ENCODE results near the gene ENPP6.
"Not testable (repeated sequence)": the region's sequence is repeated elsewhere in the genome, so short reads cannot be mapped to it uniquely, and the experiment has no call there.

ENPP6 gene

DNA sequence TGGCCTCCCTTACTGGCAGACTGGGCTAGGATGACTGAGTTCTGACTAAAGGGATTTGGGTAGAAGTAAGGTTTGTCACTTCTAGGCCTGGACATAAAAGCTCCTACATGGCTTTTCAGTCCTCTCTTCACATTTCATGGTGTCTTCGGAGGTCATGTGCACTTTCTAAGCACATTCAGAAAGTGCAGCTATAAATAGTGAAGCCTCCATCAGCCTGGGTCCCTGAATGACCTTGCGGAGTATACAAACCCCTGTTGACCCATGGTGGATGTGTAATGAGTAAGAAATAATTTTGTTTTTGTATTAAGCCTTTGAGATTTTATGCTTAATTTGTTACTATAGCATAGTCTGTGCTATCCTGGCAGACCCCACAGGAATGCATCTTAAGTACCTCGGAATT, 158.6 kb downstream of the ENPP6 start:
- no peak for DNase-seq (ENCODE audit: low read depth)

DNA sequence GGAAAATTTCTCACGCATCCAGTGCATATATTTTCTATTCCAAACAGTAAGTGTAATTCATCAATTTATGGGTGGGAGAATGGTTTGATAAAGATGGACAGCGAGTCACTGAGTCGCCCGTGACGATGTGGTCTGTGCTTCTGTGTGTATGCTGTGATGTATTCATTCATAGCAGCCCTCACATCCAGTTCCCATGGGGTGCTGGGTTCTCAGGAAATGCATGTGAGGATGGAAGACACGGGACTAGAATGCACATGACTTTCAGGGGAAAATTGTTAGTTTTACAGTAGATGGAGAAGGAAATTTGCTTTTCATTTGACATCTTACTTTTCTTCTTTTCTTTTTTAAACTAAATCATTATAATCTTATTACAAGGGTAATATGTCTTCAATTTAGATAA, 159.6 kb downstream of the ENPP6 start:
- no peak for DNase-seq (ENCODE audit: low read depth)

DNA sequence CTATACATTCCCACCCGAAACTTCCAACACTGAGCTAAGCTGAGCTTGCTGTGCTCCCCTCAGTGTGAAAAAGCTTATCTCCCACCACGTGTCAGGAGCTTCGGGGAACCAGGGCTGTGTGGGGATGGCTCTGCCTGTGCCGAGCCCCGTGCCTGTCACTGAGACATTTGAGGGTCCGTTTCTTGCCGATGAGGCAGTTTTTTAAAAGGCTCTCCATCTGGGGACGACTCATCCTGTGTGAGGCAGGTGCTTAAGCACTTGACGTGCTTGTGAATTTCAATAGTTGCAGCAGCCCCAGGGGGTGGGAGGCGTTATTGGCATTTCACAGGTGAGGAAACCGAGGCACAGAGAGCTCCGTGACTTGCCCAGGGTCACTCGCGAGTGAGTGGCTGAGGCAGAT, 160.8 kb downstream of the ENPP6 start:
- DNase-seq (ENCODE audit: low read depth) = no peak

DNA sequence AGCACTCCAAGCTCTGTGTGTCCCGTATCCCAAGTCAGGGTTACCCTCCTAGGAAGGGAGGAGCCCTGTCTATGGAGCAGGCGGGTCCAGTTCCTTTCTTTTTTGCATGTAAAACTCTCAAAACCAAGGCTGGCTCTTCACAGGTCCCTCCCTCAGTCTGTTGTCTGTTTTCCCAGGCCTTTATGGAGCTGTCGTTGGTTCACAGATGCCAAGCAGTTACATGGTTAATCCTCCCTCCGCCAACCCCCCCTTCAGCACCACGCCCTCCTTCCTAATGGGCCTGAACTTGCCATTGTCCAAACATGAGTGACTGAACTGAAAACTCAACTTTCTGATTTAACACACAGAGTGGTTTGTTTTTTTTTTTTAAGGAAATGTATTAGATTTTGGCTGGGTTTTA, 164.2 kb downstream of the ENPP6 start:
- no peak for DNase-seq (ENCODE audit: low read depth)

DNA sequence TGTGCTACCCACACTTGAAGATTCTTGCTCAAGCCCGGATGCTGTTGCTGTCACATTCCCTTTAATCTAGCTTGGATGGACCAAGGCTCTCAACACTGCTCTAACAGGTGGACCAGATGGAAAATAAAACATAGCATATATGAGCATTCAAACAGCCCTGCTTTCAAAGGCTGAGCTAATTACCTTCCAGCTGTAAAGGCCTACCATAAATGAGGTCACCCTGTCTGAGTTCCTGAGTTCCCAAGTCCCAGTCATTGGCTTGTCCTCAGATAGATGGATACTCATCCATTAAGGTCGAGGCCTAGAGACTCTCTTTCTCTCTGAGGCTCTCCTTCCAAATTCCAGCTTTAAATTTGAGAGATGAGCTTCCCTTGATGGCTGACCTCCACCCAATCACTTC, 165.1 kb downstream of the ENPP6 start:
- no peak for DNase-seq (ENCODE audit: low read depth)

DNA sequence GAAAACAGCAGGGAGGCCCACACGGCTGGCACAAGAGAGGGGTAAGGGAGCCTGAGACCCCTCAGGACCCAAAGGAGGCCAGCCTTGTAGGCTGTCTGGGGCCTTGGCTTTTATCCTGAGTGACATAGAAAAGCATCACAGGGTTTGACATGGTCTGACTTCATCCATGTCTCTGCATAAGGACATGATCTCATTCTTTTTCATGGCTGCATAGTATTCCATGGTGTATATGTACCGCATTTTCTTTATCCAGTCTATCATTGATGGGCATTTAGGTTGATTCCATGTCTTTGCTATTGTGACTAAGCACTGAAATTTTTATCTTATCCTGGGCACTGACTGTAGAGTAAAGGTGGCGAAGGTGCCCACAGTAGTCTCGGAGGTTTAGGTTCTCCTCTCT, 166.4 kb downstream of the ENPP6 start:
- not testable (repeated sequence) for DNase-seq (ENCODE audit: low read depth)

DNA sequence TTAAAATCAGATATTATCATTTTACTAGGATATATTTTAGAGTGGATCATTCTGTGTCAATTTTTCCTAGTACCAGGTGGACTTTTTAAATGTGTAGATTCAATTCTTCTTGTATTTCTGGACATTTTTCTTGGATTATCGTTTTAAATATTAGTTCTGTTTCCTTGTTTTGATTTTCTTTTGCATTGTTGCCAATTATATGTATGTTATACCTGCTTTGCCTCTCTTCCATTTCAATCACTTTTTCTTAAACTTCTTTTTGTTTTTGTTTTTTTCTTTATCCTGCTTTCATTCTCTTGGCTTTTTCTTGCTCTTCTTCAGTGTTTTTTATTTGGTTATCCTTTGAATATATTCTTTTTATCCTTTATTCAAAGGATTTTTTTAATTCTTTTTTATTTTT, 171.5 kb downstream of the ENPP6 start:
- no peak for DNase-seq (ENCODE audit: low read depth)

DNA sequence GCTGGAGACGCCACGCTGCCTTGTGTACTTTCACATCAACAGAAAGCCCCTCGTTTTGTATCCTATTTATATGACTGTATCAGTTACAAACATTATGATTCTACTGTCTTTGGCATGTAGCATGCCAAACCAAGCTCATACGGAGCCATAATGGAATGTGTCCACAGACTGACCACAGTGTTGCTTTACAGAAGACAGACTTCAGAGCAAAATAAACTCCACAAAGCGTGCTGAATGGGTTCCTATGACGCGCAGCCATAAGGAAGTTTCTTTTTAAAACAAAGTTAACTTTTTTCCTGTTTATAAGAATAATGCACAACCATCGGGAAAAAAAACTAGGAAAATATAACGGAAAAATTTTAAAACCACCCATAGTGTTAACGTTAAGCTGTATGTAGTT, 176.5 kb downstream of the ENPP6 start:
- no peak for DNase-seq (ENCODE audit: low read depth)

DNA sequence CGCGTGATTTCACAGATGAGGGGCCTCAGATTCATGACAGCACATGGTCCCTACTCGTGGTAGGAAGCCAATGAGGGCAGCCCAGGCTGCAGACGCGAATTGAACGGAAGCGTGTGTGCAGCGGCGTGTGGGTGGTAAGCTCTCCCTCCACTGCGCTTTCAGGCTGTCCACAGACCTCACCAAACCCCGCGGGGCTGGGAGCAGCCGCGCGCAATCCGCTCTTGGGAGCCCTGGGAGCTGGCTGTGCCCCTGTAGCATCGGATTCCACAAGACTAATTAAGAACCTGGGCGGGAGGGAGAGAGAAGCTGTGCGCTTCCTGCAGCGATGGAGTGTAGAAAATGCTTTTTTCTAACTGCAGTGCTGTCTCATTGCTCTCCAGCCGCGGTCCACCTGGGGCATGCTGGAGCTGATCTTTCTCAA, 177.7 kb downstream of the ENPP6 start:
- DNase-seq (ENCODE audit: low read depth) = no peak

All from stimulated activated CD8-positive, alpha-beta memory T cell treated with anti-CD3 and anti-CD28 coated beads, Interleukin-7, amount 100 ng/mL, for 24 hours (primary cell).